HepG2 (cell line): ENCODE measurements around the gene ARL11. TPM values are rescaled to one million over a fixed set of nuclear protein-coding genes. Genes with fewer than 3 reads are reported as not detected.

Source experiments
- ATAC-seq: fragments of 200-7000 bp; cut with Tn5 transposase; 3 replicates; pipeline ENCODE4 v1.9.1; 2020; ENCODE audit warnings: mild to moderate bottlenecking, moderate library complexity
- BruUV-seq: library from RNA; stranded (reverse); fragments of 400-500 nt; replicated peaks from 2 replicates; lab custom pipeline; 2021; lab: Mats Ljungman, UMichigan
- CTCF ChIA-PET: fragments of 300-600 bp; formaldehyde crosslinking; extraction: SDS; loops from one replicate; lab custom pipeline; 2021; ENCODE audit warnings: low total read pairs, inconsistent platforms, low intra/inter-chr PET ratio; lab: Yijun Ruan, JAX
- POLR2A ChIA-PET: fragments of 350-600 bp; sonication (Branson Sonifier 250); formaldehyde crosslinking; loops from one replicate; lab custom pipeline; 2020; ENCODE audit warnings: antibody characterized with exemption, inconsistent platforms; lab: Yijun Ruan, JAX
- DNase-seq: peaks from one replicate; pipeline ENCODE4 v3.0.0-alpha.2; 2015; ENCODE audit warnings: low spot score
- FAIRE-seq: peaks from 3 replicates; lab custom pipeline; 2011; peaks lifted over from hg19 to GRCh38; lab: Jason Lieb, UNC
- H2AFZ ChIP-seq: one replicate; pipeline ENCODE4 v1.6.1; 2011; ENCODE audit warnings: low read length, inconsistent platforms
- H3K27ac ChIP-seq: fragments of 300-600 bp; 3 replicates; pipeline ENCODE4 v1.8.0; 2011; ENCODE audit warnings: mixed run types, mild to moderate bottlenecking, mixed read lengths, low read length, inconsistent platforms; ENCODE audit not compliant: insufficient read depth; ENCODE audit errors: extremely low read length
- H3K27me3 ChIP-seq, 2 experiments: fragments of 200-600 bp in 1 of 2; 2 replicates in 1 of 2; 3 replicates in 1 of 2; pipeline versions ENCODE4 v1.6.0 to v1.8.0; 2011; ENCODE audit warnings: low read length in 2 of 2, mild to moderate bottlenecking in 2 of 2, moderate library complexity in 2 of 2, inconsistent platforms in 1 of 2; ENCODE audit not compliant: insufficient read depth in 2 of 2, control insufficient read depth in 1 of 2
- H3K36me3 ChIP-seq, 2 experiments: fragments of 200-600 bp in 1 of 2; replicated peaks in 1 of 2; 2 replicates in 1 of 2; 3 replicates in 1 of 2; pipeline versions ENCODE4 v1.5.1 to v1.8.0; 2011; ENCODE audit warnings: low read length in 2 of 2, inconsistent platforms in 1 of 2; ENCODE audit not compliant: insufficient read depth in 2 of 2, control insufficient read depth in 1 of 2
- H3K4me1 ChIP-seq: 2 replicates; pipeline ENCODE4 v1.5.1; 2012; ENCODE audit warnings: low read length, inconsistent platforms; ENCODE audit not compliant: insufficient read depth
- H3K4me2 ChIP-seq: 2 replicates; pipeline ENCODE4 v1.6.0; 2011; ENCODE audit warnings: low read depth, low read length, inconsistent platforms
- H3K4me3 ChIP-seq, 3 experiments: fragments of 200-600 bp in 1 of 3; sonication (generic), shearing (Covaris generic) in 1 of 3; replicated peaks in 1 of 3; 2 replicates each; pipeline ENCODE4 v1.5.1; 2011 to 2016; ENCODE audit warnings: low read length in 3 of 3, inconsistent platforms in 2 of 3, low read depth in 2 of 3, mild to moderate bottlenecking in 2 of 3, control low read depth in 1 of 3, mixed read lengths in 1 of 3; ENCODE audit not compliant: insufficient read depth in 1 of 3
- H3K79me2 ChIP-seq: one replicate; pipeline ENCODE4 v1.6.1; 2011; ENCODE audit warnings: low read length, inconsistent platforms; ENCODE audit not compliant: insufficient read depth
- H3K9ac ChIP-seq: 2 replicates; pipeline ENCODE4 v1.6.0; 2011; ENCODE audit warnings: mild to moderate bottlenecking, low read depth, low read length, inconsistent platforms; ENCODE audit not compliant: insufficient read depth
- H3K9me3 ChIP-seq: 2 replicates; pipeline ENCODE4 v1.5.1; 2012; ENCODE audit warnings: mild to moderate bottlenecking, low read length
- H4K20me1 ChIP-seq: 2 replicates; pipeline ENCODE4 v1.6.0; 2011; ENCODE audit warnings: inconsistent platforms, mild to moderate bottlenecking, low read length, moderate library complexity; ENCODE audit not compliant: insufficient read depth
- AKAP8 ChIP-seq: sonication (generic); formaldehyde crosslinking; IDR thresholded peaks from 2 replicates; pipeline ENCODE4 v1.5.1; 2020; ENCODE audit warnings: mild to moderate bottlenecking, missing genetic modification reagents
- ARID2 ChIP-seq: sonication (generic); formaldehyde crosslinking; IDR thresholded peaks from 2 replicates; pipeline ENCODE4 v1.8.1; 2022; ENCODE audit warnings: mild to moderate bottlenecking, missing genetic modification reagents, borderline replicate concordance
- BORCS8-MEF2B ChIP-seq: sonication (generic); formaldehyde crosslinking; IDR thresholded peaks from 2 replicates; pipeline ENCODE4 v1.8.0; 2022; ENCODE audit warnings: mild to moderate bottlenecking, missing genetic modification reagents
- CBX5 ChIP-seq: sonication (generic); formaldehyde crosslinking; IDR thresholded peaks from 2 replicates; pipeline ENCODE4 v1.4.0; 2020; ENCODE audit warnings: missing genetic modification reagents, borderline replicate concordance
- FOSL1 ChIP-seq: sonication (generic); formaldehyde crosslinking; IDR thresholded peaks from 2 replicates; pipeline ENCODE4 v1.9.0; 2021; ENCODE audit warnings: missing genetic modification reagents, borderline replicate concordance
- MED8 ChIP-seq: sonication (generic); formaldehyde crosslinking; IDR thresholded peaks from 2 replicates; pipeline ENCODE4 v1.8.1; 2023; ENCODE audit warnings: mild to moderate bottlenecking, missing genetic modification reagents; ENCODE audit not compliant: insufficient replicate concordance
- MYNN ChIP-seq: sonication (generic); formaldehyde crosslinking; IDR thresholded peaks from 2 replicates; pipeline ENCODE4 v1.4.0; 2020; ENCODE audit warnings: mild to moderate bottlenecking, low read depth, missing genetic modification reagents
- RBM39 ChIP-seq: fragments of 200-400 bp; formaldehyde crosslinking; IDR thresholded peaks from one replicate; pipeline ENCODE4 v1.6.1; 2018; ENCODE audit warnings: antibody characterized with exemption, mild to moderate bottlenecking, low read depth, low read length; ENCODE audit not compliant: poor library complexity, severe bottlenecking
- ZBTB1 ChIP-seq: sonication (generic); formaldehyde crosslinking; IDR thresholded peaks from 2 replicates; pipeline ENCODE4 v1.4.0; 2020; ENCODE audit warnings: missing genetic modification reagents, borderline replicate concordance
- ZBTB38 ChIP-seq: sonication (generic); formaldehyde crosslinking; IDR thresholded peaks from 2 replicates; pipeline ENCODE4 v1.5.1; 2020; ENCODE audit warnings: mild to moderate bottlenecking, missing genetic modification reagents
- ZNF256 ChIP-seq: sonication (generic); formaldehyde crosslinking; conservative IDR thresholded peaks from 2 replicates; pipeline ENCODE4 v1.4.0; 2020; ENCODE audit warnings: missing genetic modification reagents
- ZNF496 ChIP-seq: sonication (generic); formaldehyde crosslinking; IDR thresholded peaks from 2 replicates; pipeline ENCODE4 v1.8.1; 2023; ENCODE audit warnings: mild to moderate bottlenecking, moderate library complexity, missing genetic modification reagents; ENCODE audit not compliant: insufficient replicate concordance
- ZNF678 ChIP-seq: sonication (generic); formaldehyde crosslinking; IDR thresholded peaks from 2 replicates; pipeline ENCODE4 v1.4.0; 2020; ENCODE audit warnings: mild to moderate bottlenecking, missing genetic modification reagents
- WGBS: methylation state at CpG from one replicate; pipeline ENCODE4 v1.1.6; 2017; ENCODE audit warnings: low lambda C conversion rate; 5-methylcytosine and 5-hydroxymethylcytosine counted together
- in situ Hi-C: cut with HindIII; loops from 2 replicates; pipeline ENCODE4 v1.10.0; 2017; ENCODE audit warnings: low pct_unique_long_range_greater_than_20kb; ENCODE audit not compliant: extremely low pct_ligation_motif_present
- intact Hi-C: fragments of 100-400 bp; cut with micrococcal nuclease; formaldehyde crosslinking; loops from one replicate; pipeline ENCODE4 v1.10.0; 2022; ENCODE audit not compliant: unreplicated experiment
- polyA plus RNA-seq, 8 experiments: library from polyadenylated mRNA; depleted of rRNA in 3 of 8; stranded (reverse) in 7 of 8; unstranded in 1 of 8; fragments of >200 nt; fragmentation: Illumina TruSeq in 4 of 8; extraction: Trizol in 4 of 8; gene quantifications; 2 replicates each; pipeline versions ENCODE4 v1.2.1 to v1.2.3, GENCODE V29; 2011 to 2016; ENCODE audit warnings: low read depth in 4 of 8, missing spikeins in 1 of 8, mixed read lengths in 1 of 8; ENCODE audit not compliant: insufficient read depth in 1 of 8
- total RNA-seq, 5 experiments: library from RNA; depleted of rRNA; stranded (reverse); fragments of >200 nt; fragmentation: Illumina TruSeq; extraction: Trizol; gene quantifications; 2 replicates each; pipeline ENCODE4 v1.2.3, GENCODE V29; 2016; ENCODE audit warnings: low read depth in 1 of 5
- TF ChIP-seq, protein P1 (sequence below): fragments of 450-650 bp; IDR thresholded peaks from 2 replicates; pipeline ENCODE4 v1.6.1; 2017; ENCODE audit warnings: mild to moderate bottlenecking
- TF ChIP-seq, protein P2 (sequence below): sonication (generic); formaldehyde crosslinking; IDR thresholded peaks from 2 replicates; pipeline ENCODE4 v1.4.0; 2020; ENCODE audit warnings: missing genetic modification reagents
- TF ChIP-seq, protein P3 (sequence below): sonication (generic); IDR thresholded peaks from 2 replicates; pipeline ENCODE4 v1.6.1; 2016; ENCODE audit warnings: low read depth, borderline replicate concordance

ARL11 gene
- total and polyA plus RNA-seq, 2 of the 13 experiments (the other 11 are each of a cell fraction or from before 2014, with no cell fraction given): 0.04 to 0.22 TPM

DNA sequence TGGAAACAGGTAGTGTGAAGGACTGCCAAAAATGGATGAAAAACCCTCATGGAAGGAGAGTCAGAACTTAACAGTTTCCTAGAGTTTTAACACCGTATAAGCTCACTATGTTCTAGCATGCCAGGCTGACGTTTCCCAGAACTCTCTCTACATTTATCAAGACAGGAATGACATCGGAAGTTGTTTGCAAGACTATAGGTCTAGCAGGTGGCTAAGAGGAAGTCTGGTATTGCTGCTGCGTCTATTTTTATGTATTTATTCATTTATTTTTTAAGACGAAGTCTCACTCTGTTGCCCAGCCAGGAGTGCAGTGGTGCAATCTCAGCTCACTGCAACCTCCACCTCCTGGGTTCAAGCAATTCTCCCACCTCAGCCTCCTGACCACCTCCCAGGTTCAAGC lies 20.5 kb upstream of the ARL11 start (continued):
- TF ChIP-seq, protein P1, sequence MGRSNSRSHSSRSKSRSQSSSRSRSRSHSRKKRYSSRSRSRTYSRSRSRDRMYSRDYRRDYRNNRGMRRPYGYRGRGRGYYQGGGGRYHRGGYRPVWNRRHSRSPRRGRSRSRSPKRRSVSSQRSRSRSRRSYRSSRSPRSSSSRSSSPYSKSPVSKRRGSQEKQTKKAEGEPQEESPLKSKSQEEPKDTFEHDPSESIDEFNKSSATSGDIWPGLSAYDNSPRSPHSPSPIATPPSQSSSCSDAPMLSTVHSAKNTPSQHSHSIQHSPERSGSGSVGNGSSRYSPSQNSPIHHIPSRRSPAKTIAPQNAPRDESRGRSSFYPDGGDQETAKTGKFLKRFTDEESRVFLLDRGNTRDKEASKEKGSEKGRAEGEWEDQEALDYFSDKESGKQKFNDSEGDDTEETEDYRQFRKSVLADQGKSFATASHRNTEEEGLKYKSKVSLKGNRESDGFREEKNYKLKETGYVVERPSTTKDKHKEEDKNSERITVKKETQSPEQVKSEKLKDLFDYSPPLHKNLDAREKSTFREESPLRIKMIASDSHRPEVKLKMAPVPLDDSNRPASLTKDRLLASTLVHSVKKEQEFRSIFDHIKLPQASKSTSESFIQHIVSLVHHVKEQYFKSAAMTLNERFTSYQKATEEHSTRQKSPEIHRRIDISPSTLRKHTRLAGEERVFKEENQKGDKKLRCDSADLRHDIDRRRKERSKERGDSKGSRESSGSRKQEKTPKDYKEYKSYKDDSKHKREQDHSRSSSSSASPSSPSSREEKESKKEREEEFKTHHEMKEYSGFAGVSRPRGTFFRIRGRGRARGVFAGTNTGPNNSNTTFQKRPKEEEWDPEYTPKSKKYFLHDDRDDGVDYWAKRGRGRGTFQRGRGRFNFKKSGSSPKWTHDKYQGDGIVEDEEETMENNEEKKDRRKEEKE: no peak
- TF ChIP-seq ZNF256 (CRISPR knock-in tag) (no peak), ZNF678 (CRISPR knock-in tag) (no peak), AKAP8 (CRISPR knock-in tag) (no peak)

DNA sequence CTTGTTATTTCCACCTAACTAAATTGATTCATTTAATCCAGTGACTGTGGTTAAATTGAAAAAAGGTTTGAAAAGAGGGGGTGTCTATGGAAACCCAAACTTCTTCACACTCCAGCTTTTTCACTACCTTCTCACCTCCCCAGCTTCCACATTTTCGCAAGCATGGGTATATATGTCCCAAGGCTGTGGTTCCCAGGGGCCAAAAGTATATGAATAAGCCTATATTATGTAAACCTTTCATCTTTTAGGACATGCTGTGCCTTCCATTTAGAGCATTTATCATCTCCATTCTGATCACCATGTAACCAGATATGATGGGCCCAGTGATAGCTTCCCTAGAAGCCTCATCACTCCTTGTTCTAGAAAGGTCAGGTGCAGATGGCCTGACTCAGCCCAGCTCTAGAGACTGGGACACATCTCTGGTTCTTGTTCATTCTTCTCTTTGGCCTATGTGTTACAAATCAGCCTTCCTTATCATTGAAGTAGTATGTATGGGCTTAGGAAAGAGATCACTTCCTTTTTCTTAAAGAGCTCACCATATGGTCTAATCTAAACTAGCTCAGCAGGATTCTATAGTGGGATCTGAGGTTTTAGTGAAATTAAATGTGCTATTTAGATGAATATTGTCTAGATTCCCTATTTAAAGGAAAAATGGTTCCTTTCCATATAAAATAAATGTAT lies 19.5 kb upstream of the ARL11 start:
- WGBS: 7% methylated on average over 1 of the region's 1 CpG
- in situ Hi-C loops (loop anchor here (5.0 kb wide), 2 partner anchors 186 to 306 kb away; no protein-coding TSS in a partner anchor), intact Hi-C loops (no loop called here)
- Histone ChIP-seq H3K36me3 (no peaks in the 10 kb centered on the region), H3K4me3 (no peak overlapping the region), H3K9me3 (no peaks in the 10 kb centered on the region), H3K4me2 (no peak overlapping the region), H3K79me2 (no peaks in the 10 kb centered on the region), H4K20me1 (no peaks in the 10 kb centered on the region), H2AFZ (no peak overlapping the region), H3K27ac (no peak overlapping the region), H3K9ac (no peak overlapping the region), H3K27me3 (no peaks in the 10 kb centered on the region), H3K4me1 (peaks cover 32% of the 10 kb centered on the region)
- DNase-seq (no peak), ATAC-seq (no peak), FAIRE-seq (no peak)
- no TSS peak for BruUV-seq
- ChIA-PET CTCF (no interaction called here), POLR2A (no interaction called here)
- TF ChIP-seq CBX5 (CRISPR knock-in tag) (no peak), RBM39 (no peak), BORCS8-MEF2B (no peak), ZNF496 (CRISPR knock-in tag) (no peak), MED8 (CRISPR knock-in tag) (no peak), MYNN (CRISPR knock-in tag) (no peak), ARID2 (CRISPR knock-in tag) (no peak), ZBTB38 (CRISPR knock-in tag) (no peak), ZBTB1 (CRISPR knock-in tag) (no peak), FOSL1 (CRISPR knock-in tag) (no peak)
- TF ChIP-seq, protein P2, sequence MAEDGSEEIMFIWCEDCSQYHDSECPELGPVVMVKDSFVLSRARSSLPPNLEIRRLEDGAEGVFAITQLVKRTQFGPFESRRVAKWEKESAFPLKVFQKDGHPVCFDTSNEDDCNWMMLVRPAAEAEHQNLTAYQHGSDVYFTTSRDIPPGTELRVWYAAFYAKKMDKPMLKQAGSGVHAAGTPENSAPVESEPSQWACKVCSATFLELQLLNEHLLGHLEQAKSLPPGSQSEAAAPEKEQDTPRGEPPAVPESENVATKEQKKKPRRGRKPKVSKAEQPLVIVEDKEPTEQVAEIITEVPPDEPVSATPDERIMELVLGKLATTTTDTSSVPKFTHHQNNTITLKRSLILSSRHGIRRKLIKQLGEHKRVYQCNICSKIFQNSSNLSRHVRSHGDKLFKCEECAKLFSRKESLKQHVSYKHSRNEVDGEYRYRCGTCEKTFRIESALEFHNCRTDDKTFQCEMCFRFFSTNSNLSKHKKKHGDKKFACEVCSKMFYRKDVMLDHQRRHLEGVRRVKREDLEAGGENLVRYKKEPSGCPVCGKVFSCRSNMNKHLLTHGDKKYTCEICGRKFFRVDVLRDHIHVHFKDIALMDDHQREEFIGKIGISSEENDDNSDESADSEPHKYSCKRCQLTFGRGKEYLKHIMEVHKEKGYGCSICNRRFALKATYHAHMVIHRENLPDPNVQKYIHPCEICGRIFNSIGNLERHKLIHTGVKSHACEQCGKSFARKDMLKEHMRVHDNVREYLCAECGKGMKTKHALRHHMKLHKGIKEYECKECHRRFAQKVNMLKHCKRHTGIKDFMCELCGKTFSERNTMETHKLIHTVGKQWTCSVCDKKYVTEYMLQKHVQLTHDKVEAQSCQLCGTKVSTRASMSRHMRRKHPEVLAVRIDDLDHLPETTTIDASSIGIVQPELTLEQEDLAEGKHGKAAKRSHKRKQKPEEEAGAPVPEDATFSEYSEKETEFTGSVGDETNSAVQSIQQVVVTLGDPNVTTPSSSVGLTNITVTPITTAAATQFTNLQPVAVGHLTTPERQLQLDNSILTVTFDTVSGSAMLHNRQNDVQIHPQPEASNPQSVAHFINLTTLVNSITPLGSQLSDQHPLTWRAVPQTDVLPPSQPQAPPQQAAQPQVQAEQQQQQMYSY (CRISPR knock-in tag): no peak
- TF ChIP-seq, protein P3, sequence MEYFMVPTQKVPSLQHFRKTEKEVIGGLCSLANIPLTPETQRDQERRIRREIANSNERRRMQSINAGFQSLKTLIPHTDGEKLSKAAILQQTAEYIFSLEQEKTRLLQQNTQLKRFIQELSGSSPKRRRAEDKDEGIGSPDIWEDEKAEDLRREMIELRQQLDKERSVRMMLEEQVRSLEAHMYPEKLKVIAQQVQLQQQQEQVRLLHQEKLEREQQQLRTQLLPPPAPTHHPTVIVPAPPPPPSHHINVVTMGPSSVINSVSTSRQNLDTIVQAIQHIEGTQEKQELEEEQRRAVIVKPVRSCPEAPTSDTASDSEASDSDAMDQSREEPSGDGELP: no peak
